Vagina (tissue), 2 donors: Measurements from ENCODE around the gene TCF21.

Experiments used
- CTCF ChIP-seq, 3 experiments: fragments of 450-650 bp in 2 of 3; fragments of 200-600 bp in 1 of 3; sonication (generic) in 1 of 3; IDR thresholded peaks; one replicate each; pipeline ENCODE4 v1.5.1; 2017 to 2019; ENCODE audit warnings: antibody characterized with exemption in 3 of 3, mild to moderate bottlenecking in 2 of 3, moderate library complexity in 2 of 3
- POLR2A ChIP-seq, 2 donors: fragments of 450-650 bp; IDR thresholded peaks; one replicate each; pipeline ENCODE4 v1.6.1; 2017; ENCODE audit warnings: antibody characterized with exemption in 2 of 2, mild to moderate bottlenecking in 2 of 2, moderate library complexity in 2 of 2

DNA sequence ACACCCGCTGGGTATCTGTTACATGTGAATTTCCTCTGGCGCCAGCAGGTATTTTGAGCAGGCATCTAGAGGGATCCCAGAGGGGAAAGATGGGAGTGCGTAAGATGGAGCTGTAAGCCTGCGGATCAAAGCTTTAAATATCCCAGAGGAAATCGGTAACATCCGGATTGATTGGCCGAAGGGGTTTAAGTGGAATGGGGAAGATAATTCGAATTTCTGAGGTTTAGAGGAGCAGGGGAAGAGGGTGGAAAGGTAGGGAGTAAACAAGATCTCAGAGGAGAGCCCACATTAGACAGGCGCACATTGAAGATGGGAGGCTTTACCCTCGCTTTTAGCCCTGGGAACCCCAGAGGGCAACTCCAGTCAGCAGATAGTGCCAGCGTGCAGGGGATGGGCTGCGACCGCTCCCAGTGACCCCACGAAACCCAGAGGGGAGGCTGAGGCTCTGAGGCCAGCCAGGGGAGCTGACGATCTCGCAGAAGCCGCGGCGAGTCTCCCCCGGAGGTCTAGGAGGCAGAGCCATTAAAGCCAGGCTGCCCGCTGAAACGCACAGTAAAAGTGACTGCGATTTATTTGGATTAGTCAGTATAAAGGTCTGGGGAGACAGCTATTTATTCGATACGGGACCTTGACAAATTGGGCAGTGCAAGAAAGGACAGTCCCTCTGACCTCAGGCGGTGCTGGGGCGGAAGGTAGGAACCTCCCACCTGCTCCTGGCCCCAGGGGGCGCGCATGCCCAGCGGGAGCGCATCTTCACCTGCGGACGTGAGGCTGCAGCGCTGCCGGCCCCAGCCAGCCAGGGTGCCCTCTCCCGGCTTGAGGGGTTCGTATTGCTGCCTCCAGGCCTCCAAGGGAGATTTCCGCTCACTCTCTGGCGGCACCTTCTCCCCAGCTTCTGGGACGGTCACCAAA is 34.3 kb upstream of the TCF21 start:
- no peak for TF ChIP-seq CTCF (IDR thresholded peaks at IDR 0.05)
- no peak for TF ChIP-seq POLR2A (IDR thresholded peaks at IDR 0.05)
